ENCODE measurements around the gene GNL1. TPM values are rescaled to one million over a fixed set of nuclear protein-coding genes. Genes with fewer than 3 reads are reported as not detected.
A peak's percentile ranks its signal among the peaks of the same experiment; 100 is the strongest.

Gene GNL1
- total and polyA plus RNA-seq, 2 donors (not counting 3 experiments of a cell fraction or from before 2014, with no cell fraction given): 58.4 to 87.3 TPM

GRCh38 chr6:30571762-30572082 is 15.4 kb upstream of the GNL1 start:
- TF ChIP-seq POLR2A (IDR thresholded peaks at IDR 0.05; ENCODE audit: low read depth, low read length) (no peak), FOS (IDR thresholded peaks at IDR 0.05; ENCODE audit: borderline replicate concordance, insufficient read depth, low read length) (no peak), MAX (IDR thresholded peaks at IDR 0.05; ENCODE audit: insufficient read depth, insufficient read length) (no peak), POLR2AphosphoS5 (IDR thresholded peaks at IDR 0.05; ENCODE audit: insufficient read depth, low read depth, low read length) (no peak), EZH2 (IDR thresholded peaks at IDR 0.05; ENCODE audit: borderline replicate concordance, low read depth, low read length, severe bottlenecking) (no peak), JUN (IDR thresholded peaks at IDR 0.05; ENCODE audit: borderline replicate concordance, insufficient read depth, insufficient read length, low read depth) (no peak), CTCF (IDR thresholded peaks at IDR 0.05; ENCODE audit: extremely low read depth in 1 of 2, insufficient read depth in 1 of 2, low read depth in 1 of 2, low read length in 2 of 2) (no peak), MYC (IDR thresholded peaks at IDR 0.05; ENCODE audit: low read depth, low read length) (no peak), GATA2 (IDR thresholded peaks at IDR 0.05; ENCODE audit: insufficient read depth, insufficient read length, low read depth, low read length) (no peak)
- ChIA-PET POLR2A (interaction anchor here (0.9 to 1.9 kb wide), 3 partner anchors 15 to 43 kb away, joined by 4 to 9 read pairs (median 6); partner anchors contain the start of genes GNL1 and PRR3), CTCF (interaction anchor here (0.6 to 2.7 kb wide), 12 partner anchors 10 to 159 kb away, joined by 3 to 17 read pairs (median 6); partner anchors contain the start of genes DHX16 and PRR3)
- DNase-seq (ENCODE audit: low read depth, low spot score): no peak
- Histone ChIP-seq H3K9me3 (replicated peaks; ENCODE audit: control insufficient read depth, insufficient read depth, low read length) (no peaks in the 10 kb centered on the region), H4K20me1 (replicated peaks; ENCODE audit: control insufficient read depth, extremely low read depth, insufficient read depth, low read length) (no peaks in the 10 kb centered on the region), H3K36me3 (ENCODE audit: control insufficient read depth in 2 of 2, extremely low read depth in 1 of 2, insufficient read depth in 2 of 2, low read length in 2 of 2) (no peaks in the 10 kb centered on the region), H3K9me1 (replicated peaks; ENCODE audit: control insufficient read depth, extremely low read depth, insufficient read depth, low read length) (no peaks in the 10 kb centered on the region), H3K27me3 (ENCODE audit: control insufficient read depth in 2 of 2, insufficient read depth in 2 of 2, low read length in 2 of 2) (no peaks in the 10 kb centered on the region), H3K79me2 (ENCODE audit: control insufficient read depth, insufficient read depth, low read length) (peaks cover 43% of the 10 kb centered on the region), H3K4me1 (ENCODE audit: control insufficient read depth, extremely low read depth, insufficient read depth, low read length) (peaks cover 18% of the 10 kb centered on the region), H3K4me3 (replicated peaks in 1 of 3; ENCODE audit: insufficient read depth in 1 of 3, low read depth in 1 of 3, low read length in 3 of 3) (peak overlapping the region; percentile 57 to 86 (median 68)), H2AFZ (ENCODE audit: low read depth, low read length) (peak overlapping the region; percentile 79), H3K27ac (ENCODE audit: insufficient read depth, low read depth, low read length) (peak overlapping the region; percentile 86), H3K9ac (replicated peaks; ENCODE audit: extremely low read depth, insufficient read depth, low read length) (peak overlapping the region; percentile 90), H3K4me2 (ENCODE audit: insufficient read depth, low read length) (peak overlapping the region; percentile 87)
- dilution Hi-C loops (cut with MboI; ENCODE audit: extremely low pct_ligation_motif_present, low sequenced_read_pairs): no loop called here
- intact Hi-C loops (cut with micrococcal nuclease): loop anchor here (1.0 kb wide), 4 partner anchors 15 to 88 kb away; partner anchors contain the start of genes GNL1, MRPS18B and PPP1R10
- FAIRE-seq: no peak
- TSS peak; percentile 69 for BruUV-seq (replicated peaks)
